ENCODE data around the gene TMEM232. TPM values are rescaled to one million over a fixed set of nuclear protein-coding genes. Genes with fewer than 3 reads are reported as not detected.

Gene TMEM232
- total RNA-seq, 1 experiment from 2014 or later: 0.21 TPM

- H3K4me3 ChIP-seq (ENCODE audit: low read depth in 2 of 2, low read length in 2 of 2): no peak overlapping the region
- no peaks in the 10 kb centered on the region for H3K36me3 ChIP-seq (ENCODE audit: control insufficient read depth, insufficient read depth, low read length)
- ATAC-seq (no peak), DNase-seq (ENCODE audit: low read depth, low spot score) (no peak)
- intact Hi-C loops (cut with micrococcal nuclease; ENCODE audit: unreplicated experiment) (no loop called here), in situ Hi-C loops (cut with HindIII; ENCODE audit: low pct_unique_long_range_greater_than_20kb, low sequenced_read_pairs) (no loop called here)
- H3K4me1 ChIP-seq (ENCODE audit: control insufficient read depth, insufficient read depth, low read length): no peaks in the 10 kb centered on the region
- ChIA-PET CTCF (no interaction called here), POLR2A (no interaction called here)
- no peaks in the 10 kb centered on the region for H3K9me3 ChIP-seq (ENCODE audit: control insufficient read depth, insufficient read depth, low read depth, low read length)
- no TSS peak for BruUV-seq (replicated peaks)
- no peaks in the 10 kb centered on the region for H3K27me3 ChIP-seq (ENCODE audit: control insufficient read depth, insufficient read depth, low read length)
- TF ChIP-seq SIN3A (IDR thresholded peaks at IDR 0.05; ENCODE audit: borderline replicate concordance, insufficient read depth, low read depth, low read length) (no peak), CTCF (IDR thresholded peaks at IDR 0.05) (no peak), TCF7L2 (IDR thresholded peaks at IDR 0.05; ENCODE audit: low read depth, low read length) (no peak), REST (IDR thresholded peaks at IDR 0.05; ENCODE audit: insufficient read depth in 1 of 2, low read depth in 2 of 2, low read length in 1 of 2) (no peak), POLR2AphosphoS5 (IDR thresholded peaks at IDR 0.05; ENCODE audit: low read depth, low read length) (no peak)
- H3K27ac ChIP-seq (ENCODE audit: low read length): no peak overlapping the region
Measured at GRCh38 chr5:110572729-110573128, 153.7 kb downstream of the TMEM232 start.

GRCh38 chr5:110562191-110562590 lies 164.3 kb downstream of the TMEM232 start:
- Histone ChIP-seq H3K9me3 (ENCODE audit: control insufficient read depth, insufficient read depth, low read depth, low read length) (no peaks in the 10 kb centered on the region; the same call in 1 of the 2 replicates), H3K27ac (ENCODE audit: low read length) (no peak overlapping the region), H3K27me3 (ENCODE audit: control insufficient read depth, insufficient read depth, low read length) (no peaks in the 10 kb centered on the region), H3K4me3 (ENCODE audit: low read depth in 2 of 2, low read length in 2 of 2) (no peak overlapping the region), H3K4me1 (ENCODE audit: control insufficient read depth, insufficient read depth, low read length) (no peaks in the 10 kb centered on the region), H3K36me3 (ENCODE audit: control insufficient read depth, insufficient read depth, low read length) (no peaks in the 10 kb centered on the region)
- ChIA-PET CTCF (no interaction called here), POLR2A (no interaction called here)
- DNase-seq (ENCODE audit: low read depth, low spot score): no peak
- intact Hi-C loops (cut with micrococcal nuclease; ENCODE audit: unreplicated experiment) (no loop called here), in situ Hi-C loops (cut with HindIII; ENCODE audit: low pct_unique_long_range_greater_than_20kb, low sequenced_read_pairs) (no loop called here)
- no TSS peak for BruUV-seq (replicated peaks)
- TF ChIP-seq SIN3A (IDR thresholded peaks at IDR 0.05; ENCODE audit: borderline replicate concordance, insufficient read depth, low read depth, low read length): no peak
- TF ChIP-seq POLR2AphosphoS5 (IDR thresholded peaks at IDR 0.05; ENCODE audit: low read depth, low read length): no peak
- TF ChIP-seq CTCF (IDR thresholded peaks at IDR 0.05): no peak
- no peak for TF ChIP-seq REST (IDR thresholded peaks at IDR 0.05; ENCODE audit: insufficient read depth in 1 of 2, low read depth in 2 of 2, low read length in 1 of 2)
- TF ChIP-seq TCF7L2 (IDR thresholded peaks at IDR 0.05; ENCODE audit: low read depth, low read length): no peak
- ATAC-seq: no peak

Measured in Panc1 (cell line).